GM21515 (cell line): ENCODE data around the gene CDKN1C.

ENCODE experiments used
- ATAC-seq: cut with Tn5 transposase; IDR thresholded peaks from one replicate; pipeline ENCODE4 v1.9.1; 2021; ENCODE audit not compliant: unreplicated experiment

The CDKN1C gene

DNA sequence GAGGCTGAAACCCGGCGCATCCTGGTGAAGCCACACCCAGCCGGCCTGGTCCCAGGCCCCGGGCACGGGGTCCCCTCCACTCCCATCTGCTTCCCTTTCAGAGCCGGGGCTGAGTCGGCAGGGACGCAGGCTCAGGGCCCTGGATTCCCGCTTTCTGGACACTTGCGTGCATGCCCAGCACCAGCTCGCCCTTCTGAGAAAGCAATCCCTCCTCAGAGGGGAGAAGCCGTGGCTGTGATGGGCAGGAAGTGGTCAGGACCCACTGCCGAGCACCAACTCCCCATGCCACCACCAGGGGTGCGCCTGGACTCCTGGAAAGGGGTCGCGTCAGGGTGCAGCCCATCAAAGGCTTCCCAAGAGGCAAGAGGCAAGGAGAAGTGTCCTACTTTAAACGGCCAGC, 15.1 kb downstream of the CDKN1C start:
- no peak for ATAC-seq

DNA sequence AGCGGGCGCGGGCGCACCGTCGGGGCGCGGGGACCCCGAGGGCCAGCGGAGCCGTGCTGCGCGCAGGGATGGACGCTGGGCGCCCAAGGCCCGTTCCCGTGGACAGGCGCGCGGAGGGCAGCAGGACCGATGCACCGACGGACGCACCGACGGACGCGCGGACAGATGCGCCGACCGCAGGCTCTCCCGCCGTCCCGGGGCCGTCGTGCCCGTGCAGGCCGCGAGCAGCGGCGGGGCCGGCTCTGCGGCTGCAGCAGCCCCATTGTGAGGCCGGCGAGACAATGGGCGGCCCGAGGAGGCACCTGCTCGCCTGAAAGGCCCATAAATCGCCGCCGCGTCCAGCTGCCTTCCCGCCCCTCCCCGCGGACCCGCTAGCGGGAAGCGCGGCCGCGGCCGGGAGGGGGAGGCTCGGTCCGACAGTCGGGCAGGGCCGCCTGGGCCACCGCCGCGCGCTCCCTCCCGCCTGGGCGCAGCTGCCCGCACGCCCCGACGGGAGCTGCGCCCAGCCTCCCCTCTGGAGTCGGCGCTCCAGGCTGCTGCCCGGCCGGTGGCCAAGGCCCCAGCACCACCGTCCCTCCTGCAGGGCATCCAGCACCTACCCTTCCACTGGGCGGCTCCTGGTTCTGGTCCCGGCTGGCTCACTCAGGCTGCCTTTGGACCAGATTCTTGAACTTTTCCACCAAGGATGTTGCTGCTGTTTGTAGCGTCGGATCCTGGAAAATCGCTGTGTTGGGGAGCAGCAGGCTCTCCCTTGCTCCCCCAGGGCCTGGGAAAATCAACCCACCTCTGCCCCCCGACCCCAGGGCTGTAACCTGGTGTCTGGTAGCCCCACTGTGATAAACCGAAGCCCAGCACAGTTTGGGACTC, 15.8 kb downstream of the CDKN1C start:
- no peak for ATAC-seq

DNA sequence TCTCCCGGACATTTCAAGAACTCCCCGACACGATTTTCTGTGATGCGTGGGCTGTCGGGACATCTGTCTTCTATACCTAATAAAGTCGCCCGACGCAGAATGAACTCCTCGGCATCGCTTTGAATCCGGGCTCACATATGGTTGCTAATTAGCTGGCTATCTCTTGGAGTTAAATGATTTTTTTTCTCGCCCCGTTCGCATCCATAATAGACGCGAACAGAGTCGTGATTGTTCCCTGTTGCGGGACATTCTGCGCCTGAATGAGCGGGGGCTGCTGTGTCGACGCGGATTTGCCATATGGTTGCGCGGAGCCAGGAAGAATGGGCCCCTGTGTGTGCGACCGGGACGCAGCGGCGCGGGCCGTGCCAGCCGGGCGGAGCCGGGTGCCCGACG, 16.4 kb downstream of the CDKN1C start:
- no peak for ATAC-seq

DNA sequence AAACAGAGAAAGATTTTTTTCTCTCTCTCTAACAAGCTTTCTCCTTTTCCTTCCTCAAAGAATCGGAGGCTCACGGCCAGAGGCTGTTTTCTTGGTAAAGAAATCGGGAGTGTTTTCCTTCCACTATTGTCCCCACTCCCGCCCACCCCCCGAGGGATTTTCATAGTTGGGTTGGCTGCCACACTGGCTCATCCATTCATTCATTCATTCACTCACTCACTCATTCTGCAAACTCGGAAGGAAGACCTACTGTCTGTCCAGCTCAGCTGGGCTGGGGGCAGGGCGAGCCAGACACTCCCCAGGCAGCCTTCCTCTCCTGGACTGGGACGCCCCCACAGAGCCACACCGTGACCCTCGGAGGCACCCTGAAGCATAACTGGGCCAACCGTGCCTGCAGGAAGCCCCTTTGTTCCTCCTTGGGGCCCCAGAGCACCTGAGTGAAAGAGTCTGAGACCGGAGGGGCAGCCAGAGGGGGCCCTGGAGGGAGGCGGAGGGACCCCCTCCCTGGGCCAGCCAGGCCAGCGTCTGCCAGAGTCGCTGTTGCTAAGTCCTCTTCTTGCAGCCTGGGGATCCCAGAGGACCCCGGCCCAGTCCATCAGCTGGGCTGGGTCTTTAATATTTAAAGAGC, 17.0 kb downstream of the CDKN1C start:
- ATAC-seq: no peak

DNA sequence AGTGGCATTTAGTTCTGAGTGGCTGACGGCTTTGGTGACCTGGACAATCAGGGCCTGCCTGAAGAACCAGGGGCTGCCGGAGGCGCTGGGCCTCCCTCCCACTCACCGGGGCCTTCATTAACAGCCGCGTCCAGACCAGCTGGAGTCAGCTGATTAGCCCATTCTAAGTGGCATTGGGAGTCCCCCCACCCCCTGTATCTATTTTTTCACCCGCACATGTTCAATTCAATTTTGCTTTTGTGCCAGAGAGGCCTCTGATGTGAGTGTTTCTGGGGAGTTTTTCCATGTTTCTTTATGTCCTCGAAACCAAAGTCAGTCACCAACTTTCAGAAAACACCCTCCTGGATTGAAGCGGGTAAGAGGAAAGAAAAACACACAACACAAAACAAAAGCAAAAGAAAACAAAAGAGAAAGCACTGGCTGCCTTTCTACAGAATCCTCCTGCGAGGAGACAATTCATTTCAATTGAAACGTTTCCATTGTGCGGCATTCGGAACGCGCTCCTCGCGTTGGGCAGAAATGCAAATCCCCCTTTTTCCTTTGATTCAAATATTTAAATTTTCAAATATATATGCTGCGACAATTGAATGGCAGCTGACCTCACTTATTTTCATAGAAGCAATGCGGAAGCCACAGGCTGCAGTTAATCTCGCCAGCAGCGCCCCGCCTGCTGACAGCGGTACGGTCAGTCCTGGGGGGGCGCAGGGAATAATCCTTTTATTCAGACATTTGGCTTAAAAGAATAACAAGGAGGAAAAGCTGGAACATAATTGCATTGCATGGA, 17.7 kb downstream of the CDKN1C start:
- no peak for ATAC-seq

DNA sequence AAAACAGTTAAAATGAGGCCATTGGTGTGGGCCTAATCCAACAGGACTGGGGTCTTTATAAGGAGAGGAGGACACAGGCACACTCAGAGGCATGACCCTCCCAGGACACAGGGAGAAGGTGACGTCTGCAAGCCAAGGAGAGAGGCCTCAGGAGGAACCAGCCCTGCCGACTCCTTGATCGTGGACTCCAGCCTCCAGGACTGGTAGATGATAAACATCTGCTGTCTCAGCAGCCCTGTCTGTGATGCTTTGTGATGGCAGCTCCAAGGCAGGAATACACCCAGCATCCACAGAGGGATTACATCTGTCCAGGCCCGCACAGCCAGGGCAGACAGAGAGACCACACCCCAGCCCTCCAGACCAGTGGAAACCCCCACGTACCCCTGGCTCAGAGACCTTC, 18.4 kb downstream of the CDKN1C start:
- ATAC-seq: no peak

DNA sequence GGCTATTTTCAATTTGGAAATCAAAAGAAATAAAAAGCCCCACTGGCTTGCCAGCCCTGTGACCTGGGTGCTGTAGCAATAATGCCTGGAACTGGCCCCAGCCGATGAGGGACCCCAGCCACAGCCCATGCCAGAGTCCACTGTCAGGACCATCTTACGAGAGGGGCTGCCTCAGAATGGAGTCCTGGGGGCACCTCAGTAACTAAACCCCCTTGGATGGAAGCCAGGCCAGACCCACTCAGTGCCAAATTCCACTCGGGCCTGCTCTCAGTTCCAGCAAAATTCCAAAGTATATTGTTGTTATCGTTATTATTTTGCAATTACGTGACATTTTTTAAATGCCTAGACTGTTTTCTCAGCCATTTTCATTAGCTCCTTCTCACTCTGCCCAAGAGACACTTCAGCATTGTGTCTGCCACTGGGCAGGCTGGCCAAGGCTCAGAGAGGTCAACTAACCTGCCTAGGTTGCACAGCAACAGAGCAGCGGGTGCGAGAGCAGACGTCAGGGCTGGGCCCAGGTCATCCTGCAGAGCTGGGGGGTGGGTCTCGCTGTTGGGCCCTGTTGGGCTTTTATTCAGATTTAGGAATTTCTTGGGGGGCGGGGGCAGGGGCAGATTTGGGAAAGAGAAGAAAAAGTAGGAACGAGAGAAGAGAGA, 19.5 kb downstream of the CDKN1C start:
- no peak for ATAC-seq

DNA sequence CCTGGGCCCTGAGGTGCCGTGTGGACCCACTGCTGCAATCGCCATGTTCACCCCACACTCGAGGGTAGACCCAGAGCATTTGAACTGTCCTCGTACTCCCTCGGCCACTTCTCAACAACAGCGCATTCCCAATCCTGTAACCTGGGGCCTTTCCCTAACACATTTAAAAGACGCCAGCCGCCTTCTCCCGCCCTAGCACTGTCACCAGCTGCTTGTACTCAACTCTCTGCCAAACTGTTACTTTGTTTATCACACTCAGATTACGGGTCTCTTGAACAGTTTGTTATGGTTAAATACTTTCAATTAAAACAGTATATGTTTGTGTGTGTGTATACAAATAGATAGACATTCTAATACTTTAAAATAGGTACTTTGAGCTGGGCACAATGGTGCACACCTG, 20.7 kb downstream of the CDKN1C start:
- no peak for ATAC-seq

DNA sequence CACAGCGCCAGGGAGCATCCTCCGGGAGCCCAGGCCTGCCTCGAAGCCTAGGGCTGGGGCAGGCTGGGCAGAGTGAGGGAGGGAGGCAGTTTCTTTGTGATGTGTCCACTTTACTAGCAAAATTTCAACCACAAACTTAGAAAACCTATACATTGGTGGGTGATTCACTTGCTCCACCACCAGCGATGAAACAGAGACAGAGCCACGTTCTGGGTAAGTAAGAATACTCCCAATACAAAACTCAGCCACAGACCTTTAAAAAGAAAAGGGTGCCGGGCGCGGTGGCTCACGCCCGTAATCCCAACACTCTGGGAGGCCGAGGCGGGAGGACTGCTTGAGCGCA, 22.3 kb downstream of the CDKN1C start:
- ATAC-seq: no peak

DNA sequence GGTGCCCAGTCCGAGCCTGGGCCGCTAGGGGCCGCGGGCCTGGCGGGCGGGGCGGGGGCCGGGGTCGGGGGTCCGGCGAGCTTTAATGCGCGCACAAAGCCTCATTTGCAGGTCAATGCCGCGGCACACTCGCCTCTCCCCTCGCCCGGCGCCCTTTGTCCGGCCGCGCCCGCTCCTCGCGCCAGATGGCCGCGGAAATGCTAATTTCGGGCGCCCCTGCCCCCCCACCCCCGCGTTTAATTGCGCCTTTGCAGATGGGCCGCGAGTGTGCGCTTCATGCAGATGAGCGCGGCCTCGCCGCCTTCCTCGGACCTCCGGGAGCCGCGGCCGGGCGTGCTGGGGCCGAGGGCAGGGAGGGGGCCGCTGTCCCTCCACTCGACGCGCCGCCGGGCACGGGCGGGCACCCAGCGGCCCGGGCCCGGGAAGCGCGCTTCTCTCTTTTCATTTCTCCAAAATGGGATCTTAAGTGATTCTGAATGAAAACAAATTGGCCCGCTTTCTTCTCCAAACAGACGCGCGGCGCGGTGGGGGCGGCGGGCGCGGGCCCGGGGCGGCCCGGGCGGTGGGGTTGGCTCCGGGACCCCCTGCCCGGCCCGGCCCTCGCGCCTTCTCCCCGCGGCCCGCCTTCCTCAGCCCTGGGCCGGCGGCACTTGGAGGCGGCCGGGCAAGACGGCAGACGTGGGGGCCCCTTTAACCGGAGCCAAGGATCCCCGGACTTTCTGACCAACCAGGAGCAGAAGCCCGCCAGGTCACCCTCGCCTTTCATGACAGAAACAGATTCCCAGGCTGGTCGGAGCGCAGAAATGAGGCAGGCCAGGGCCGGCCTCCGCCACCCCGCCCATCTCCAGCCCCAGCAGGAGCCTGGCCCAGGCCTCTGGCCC, 22.9 kb downstream of the CDKN1C start:
- ATAC-seq: no peak

DNA sequence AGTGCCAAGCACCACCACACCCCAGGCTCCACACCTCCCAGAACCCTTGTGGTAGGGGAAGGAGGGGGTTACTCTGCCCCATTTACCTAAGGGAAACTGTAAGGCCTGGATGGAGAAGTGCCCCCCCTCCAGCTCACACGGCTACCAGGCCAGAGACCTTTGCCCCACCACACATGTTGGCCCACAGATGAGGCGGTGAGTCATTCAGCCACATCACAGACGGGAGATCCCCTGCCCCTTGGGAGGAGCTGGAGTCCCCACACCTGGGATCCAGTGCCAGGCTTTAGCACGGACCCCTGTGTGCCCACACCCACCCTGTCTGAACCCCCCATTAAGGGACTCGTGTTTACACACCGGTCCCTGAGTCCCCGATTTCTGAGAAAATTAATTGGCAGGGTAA, 24.9 kb downstream of the CDKN1C start:
- ATAC-seq: no peak

DNA sequence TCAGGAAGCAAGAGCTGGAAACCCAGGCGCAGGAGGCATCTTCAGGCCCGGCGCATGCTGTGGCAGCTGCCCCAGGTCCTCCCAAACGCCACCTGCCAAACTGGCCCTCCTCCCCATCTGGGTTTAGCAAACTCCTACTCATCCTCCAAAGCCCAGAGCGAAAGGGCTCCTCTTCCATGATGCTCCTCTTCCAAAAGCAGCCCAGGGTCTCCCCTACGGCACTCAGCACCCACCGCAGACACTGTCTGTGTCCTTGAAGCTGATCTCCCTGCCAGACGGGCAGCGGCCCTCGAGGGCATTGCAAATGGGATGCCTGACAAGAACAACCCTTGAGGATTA, 25.9 kb downstream of the CDKN1C start:
- ATAC-seq: no peak

DNA sequence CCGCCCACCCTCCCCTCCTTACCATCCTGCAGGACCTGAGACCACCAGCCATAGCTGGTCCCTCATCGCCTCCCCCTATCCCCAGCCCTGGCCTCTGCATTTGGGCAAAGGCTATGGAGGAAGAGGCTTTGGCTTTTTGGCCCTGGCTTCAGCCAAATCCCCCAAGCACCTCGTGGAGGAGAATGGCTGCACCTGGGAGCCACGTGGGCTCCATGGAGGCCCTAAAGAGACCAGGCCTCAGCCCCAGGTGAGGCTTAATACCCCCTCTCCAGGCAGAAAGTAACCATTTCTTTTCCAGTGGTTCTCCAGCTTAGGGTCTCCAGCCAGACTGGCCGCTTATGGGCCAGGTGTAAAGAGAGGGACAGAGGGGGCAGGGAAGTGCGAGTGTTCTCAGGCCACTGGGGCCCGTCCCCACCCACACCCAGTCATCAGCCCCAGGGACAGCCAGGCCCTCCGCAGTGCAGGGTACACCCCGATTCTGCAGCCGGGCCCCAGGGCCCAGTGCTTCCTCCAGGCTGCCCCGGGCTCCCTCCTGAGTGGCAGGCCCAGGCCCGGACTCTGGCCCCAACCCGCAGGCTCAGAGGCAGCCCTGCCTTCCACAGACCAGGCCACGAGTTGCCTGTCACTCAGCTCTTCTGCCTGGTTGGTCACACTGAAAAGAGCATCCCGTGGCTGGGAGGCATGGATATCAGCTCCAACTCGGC, 26.4 kb downstream of the CDKN1C start:
- no peak for ATAC-seq

DNA sequence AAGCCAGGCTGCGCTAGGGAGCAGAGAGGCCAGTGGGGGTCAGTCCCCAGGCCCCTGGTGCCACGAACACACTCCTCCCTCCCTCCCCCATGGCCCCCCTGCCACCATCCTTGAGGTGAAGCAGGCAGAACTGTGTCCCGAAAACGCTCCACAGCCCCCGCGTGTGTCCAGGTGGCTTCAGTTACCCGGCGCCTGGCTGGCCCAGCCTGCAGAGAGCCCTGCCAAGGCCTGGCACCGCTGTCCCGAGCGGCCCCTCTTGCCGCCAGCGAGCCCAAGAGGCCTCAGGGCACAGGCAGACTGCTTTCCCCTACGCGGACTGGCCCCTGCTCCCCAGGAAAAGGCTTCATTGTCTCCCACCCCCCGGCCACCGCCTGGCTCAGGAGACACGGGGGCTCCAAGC, 27.7 kb downstream of the CDKN1C start:
- ATAC-seq: no peak

DNA sequence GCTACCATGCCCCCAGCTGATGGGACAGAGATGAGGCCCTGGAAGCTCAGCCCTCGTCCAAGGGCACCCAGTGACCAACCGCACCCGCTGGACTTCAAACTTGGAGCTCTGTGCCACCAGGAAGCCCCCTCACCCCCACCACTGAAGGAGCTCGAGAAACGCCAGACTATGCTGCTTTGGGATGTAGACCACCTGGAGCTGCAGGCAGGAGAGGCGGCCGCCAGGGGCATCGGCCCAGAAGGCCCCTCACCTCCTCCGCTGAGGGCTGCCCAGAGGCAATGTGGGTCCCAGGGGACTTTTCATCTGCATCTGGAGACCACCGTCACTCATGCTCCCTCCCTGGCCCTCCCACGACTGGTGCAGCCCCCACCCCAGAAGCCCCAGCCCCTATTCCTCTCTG, 28.3 kb downstream of the CDKN1C start:
- no peak for ATAC-seq

DNA sequence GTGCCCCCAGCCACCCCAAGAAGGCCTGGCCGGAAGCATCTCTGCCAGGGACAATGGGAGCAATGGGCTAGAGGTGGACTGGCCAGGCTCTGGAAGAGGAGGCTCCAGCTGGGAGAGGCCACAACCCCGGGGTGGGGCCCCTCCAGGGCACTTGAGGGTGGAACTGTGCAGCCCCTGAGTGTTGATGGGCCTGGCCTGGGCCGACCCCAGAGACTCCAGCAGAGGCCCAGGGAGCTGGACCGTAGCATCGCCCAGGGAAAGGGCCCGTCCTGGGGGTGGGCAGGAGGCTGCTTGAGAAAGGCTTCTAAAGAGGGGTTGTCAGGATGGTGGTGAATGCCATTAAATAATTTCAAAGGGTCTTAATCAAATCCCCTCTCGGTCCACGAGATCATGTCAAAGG, 30.4 kb downstream of the CDKN1C start:
- no peak for ATAC-seq

DNA sequence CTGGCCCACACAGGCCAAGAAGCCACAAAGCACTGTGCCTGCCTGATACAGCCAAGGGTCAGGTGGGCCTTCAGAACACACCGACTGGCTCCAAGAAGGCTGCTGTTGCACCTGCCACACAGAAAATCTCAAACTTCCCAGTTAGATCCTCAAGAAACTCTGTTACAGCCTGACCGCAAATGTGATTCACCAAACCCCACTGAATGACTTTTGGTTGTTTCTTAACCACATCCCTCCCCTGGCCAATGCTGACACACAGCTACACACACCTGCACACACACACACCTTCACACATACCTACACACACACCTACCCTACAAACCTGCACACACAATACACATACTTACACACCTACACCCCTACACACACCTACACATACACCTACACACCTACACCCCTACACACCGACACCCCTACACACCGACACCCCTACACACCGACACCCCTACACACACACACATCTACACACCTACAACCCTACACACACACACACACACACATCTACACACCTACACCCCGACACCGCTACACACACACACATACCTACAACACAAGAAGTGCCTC, 31.5 kb downstream of the CDKN1C start:
- ATAC-seq: no peak

DNA sequence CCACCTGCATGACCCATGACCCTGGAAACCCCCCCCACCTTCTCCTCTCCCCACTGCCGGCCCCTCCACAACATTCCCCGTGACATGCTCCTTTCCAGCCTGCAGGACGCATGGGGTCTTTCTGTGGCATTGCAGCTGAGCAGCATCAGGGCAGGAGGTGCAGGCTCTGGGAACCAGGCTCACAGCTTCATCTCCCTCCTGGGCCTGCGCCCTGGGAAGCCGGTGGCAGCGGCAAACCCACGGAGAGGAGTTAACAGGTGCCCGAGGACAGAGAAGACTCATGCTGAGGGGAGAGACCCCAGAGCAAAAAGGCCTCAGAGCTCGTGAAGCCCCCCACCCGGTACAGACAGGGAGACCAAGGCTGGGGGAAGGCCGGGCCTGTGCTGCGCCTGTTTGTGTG, 32.2 kb downstream of the CDKN1C start:
- no peak for ATAC-seq

DNA sequence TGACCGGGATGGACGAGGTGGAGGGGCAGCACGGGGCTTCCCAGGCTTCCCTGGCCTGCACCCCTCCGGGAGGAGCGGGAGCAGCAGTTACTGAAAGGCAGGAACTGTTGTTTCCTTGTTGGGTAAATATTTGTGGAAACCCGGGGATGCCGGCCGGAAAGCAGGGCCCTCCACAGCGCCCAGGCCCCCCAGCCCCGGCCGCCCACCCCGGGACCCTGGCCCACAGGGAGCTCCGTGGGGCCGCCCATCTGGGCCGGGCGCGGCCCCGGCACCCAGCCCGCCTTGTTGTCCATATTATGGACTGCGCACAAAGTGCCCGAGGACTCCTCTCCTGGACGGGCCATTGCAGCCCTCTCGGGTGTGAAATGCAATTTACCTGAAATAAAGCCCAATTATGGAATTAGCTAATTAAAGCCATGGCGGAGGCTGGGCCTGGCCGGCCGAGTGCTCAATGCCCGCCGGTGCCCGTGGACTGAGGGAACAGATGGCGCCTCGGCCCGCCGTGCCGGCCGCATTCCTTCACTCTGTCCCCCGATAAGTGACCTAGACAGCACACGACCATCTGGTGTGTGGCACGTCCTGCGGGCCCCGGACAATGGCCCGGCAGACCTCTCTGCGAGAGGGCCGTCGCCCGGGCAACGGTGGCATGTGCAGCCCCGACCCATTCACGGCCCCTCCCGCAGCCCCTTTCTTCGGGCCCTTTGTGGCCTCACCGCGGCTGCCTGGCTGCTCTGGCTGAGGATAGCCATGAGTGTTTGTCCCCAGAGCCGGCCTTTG, 35.4 kb downstream of the CDKN1C start:
- ATAC-seq: no peak
